Caco-2 (cell line): Measurements from ENCODE around the gene KYNU. TPM values are rescaled to one million over a fixed set of nuclear protein-coding genes. Genes with fewer than 3 reads are reported as not detected.

ENCODE experiments used
- BruUV-seq: library from RNA; stranded (reverse); fragments of 400-500 nt; replicated peaks from 2 replicates; lab custom pipeline; 2021; lab: Mats Ljungman, UMichigan
- CTCF ChIA-PET: fragments of 300-600 bp; sonication (Branson Sonifier 250); formaldehyde crosslinking; loops from one replicate; lab custom pipeline; 2022; ENCODE audit warnings: antibody characterized with exemption; lab: Charles Lee
- POLR2A ChIA-PET: fragments of 300-600 bp; sonication (Branson Sonifier 250); formaldehyde crosslinking; loops from one replicate; lab custom pipeline; 2022; ENCODE audit warnings: antibody characterized with exemption; lab: Charles Lee
- DNase-seq, 2 experiments: peaks; one replicate each; pipeline versions ENCODE4 v3.0.0 to v3.0.0-alpha.2; 2020 to 2022
- H3K27me3 ChIP-seq: replicated peaks from 2 replicates; pipeline ENCODE4 v1.6.0; 2011; ENCODE audit warnings: low read length; ENCODE audit not compliant: control insufficient read depth, insufficient read depth
- H3K36me3 ChIP-seq: 2 replicates; pipeline ENCODE4 v1.5.1; 2011; ENCODE audit warnings: low read length; ENCODE audit not compliant: control insufficient read depth, insufficient read depth
- H3K4me1 ChIP-seq: fragments of 250-450 bp; sonication (Bioruptor Pico); 2 replicates; pipeline ENCODE4 v1.5.1; 2020; ENCODE audit warnings: mild to moderate bottlenecking
- H3K4me3 ChIP-seq: 2 replicates; pipeline ENCODE4 v1.5.1; 2011; ENCODE audit warnings: low read depth, mild to moderate bottlenecking, control low read depth, low read length
- H3K9me3 ChIP-seq: fragments of 250-450 bp; sonication (Bioruptor Pico); 2 replicates; pipeline ENCODE4 v1.5.1; 2020; ENCODE audit warnings: mild to moderate bottlenecking, moderate library complexity
- H3K27ac Mint-ChIP-seq: one replicate; pipeline ENCODE4 v1.8.0; 2022; ENCODE audit warnings: mixed read lengths; ENCODE audit not compliant: unreplicated experiment
- H3K27me3 Mint-ChIP-seq: one replicate; pipeline ENCODE4 v1.8.0; 2022; ENCODE audit warnings: mixed read lengths; ENCODE audit not compliant: insufficient read depth, unreplicated experiment
- H3K36me3 Mint-ChIP-seq: one replicate; pipeline ENCODE4 v1.8.0; 2022; ENCODE audit warnings: mild to moderate bottlenecking, mixed read lengths; ENCODE audit not compliant: insufficient read depth, unreplicated experiment
- H3K4me1 Mint-ChIP-seq: one replicate; pipeline ENCODE4 v1.8.0; 2022; ENCODE audit warnings: low read depth, mixed read lengths; ENCODE audit not compliant: unreplicated experiment
- H3K4me3 Mint-ChIP-seq: one replicate; pipeline ENCODE4 v1.8.0; 2022; ENCODE audit warnings: mild to moderate bottlenecking, moderate library complexity, mixed read lengths; ENCODE audit not compliant: unreplicated experiment
- H3K9me3 Mint-ChIP-seq: one replicate; pipeline ENCODE4 v1.8.0; 2022; ENCODE audit warnings: mixed read lengths; ENCODE audit not compliant: unreplicated experiment
- CTCF ChIP-seq, 2 experiments: fragments of 200-600 bp in 1 of 2; IDR thresholded peaks; 1 replicate in 1 of 2; 2 replicates in 1 of 2; pipeline versions ENCODE4 v1.5.1 to v1.8.0; 2011 to 2022; ENCODE audit warnings: antibody characterized with exemption in 1 of 2, control low read depth in 1 of 2, inconsistent platforms in 1 of 2, low read depth in 1 of 2, low read length in 1 of 2, mild to moderate bottlenecking in 1 of 2, moderate library complexity in 1 of 2; ENCODE audit not compliant: insufficient read depth in 1 of 2, severe bottlenecking in 1 of 2, unreplicated experiment in 1 of 2
- intact Hi-C: fragments of 100-400 bp; cut with micrococcal nuclease; formaldehyde crosslinking; loops from one replicate; pipeline ENCODE4 v1.10.0; 2022; ENCODE audit not compliant: unreplicated experiment
- total RNA-seq: library from RNA; stranded (reverse); gene quantifications from 2 replicates; pipeline ENCODE4 v1.2.3, GENCODE V29; 2022

KYNU gene
- total RNA-seq, 1 experiment from 2014 or later: 4.3 TPM

GRCh38 chr2:142848023-142848606 lies 29.3 kb upstream of the KYNU start:
- Mint-ChIP-seq H3K4me3 (no peak overlapping the region), H3K27me3 (no peaks in the 10 kb centered on the region), H3K4me1 (no peaks in the 10 kb centered on the region), H3K36me3 (no peaks in the 10 kb centered on the region), H3K9me3 (no peaks in the 10 kb centered on the region), H3K27ac (no peak overlapping the region)
- BruUV-seq: no TSS peak
- Histone ChIP-seq H3K36me3 (no peaks in the 10 kb centered on the region), H3K4me3 (no peak overlapping the region), H3K4me1 (no peaks in the 10 kb centered on the region), H3K27me3 (no peaks in the 10 kb centered on the region), H3K9me3 (no peaks in the 10 kb centered on the region)
- no peak for TF ChIP-seq CTCF (IDR thresholded peaks at IDR 0.05; ENCODE audit: insufficient read depth in 1 of 2, low read depth in 1 of 2, low read length in 1 of 2, severe bottlenecking in 1 of 2, unreplicated experiment in 1 of 2)
- ChIA-PET POLR2A (no interaction called here), CTCF (no interaction called here)
- no peak for DNase-seq
- intact Hi-C loops: no loop called here

- no peaks in the 10 kb centered on the region for H3K4me1 ChIP-seq
- POLR2A ChIA-PET: no interaction called here
- no peaks in the 10 kb centered on the region for H3K36me3 ChIP-seq
- Mint-ChIP-seq H3K4me3 (no peak overlapping the region), H3K36me3 (no peaks in the 10 kb centered on the region), H3K27ac (no peak overlapping the region), H3K27me3 (no peaks in the 10 kb centered on the region), H3K4me1 (no peaks in the 10 kb centered on the region), H3K9me3 (no peaks in the 10 kb centered on the region)
- CTCF ChIA-PET: no interaction called here
- H3K9me3 ChIP-seq: no peaks in the 10 kb centered on the region
- intact Hi-C loops: no loop called here
- DNase-seq: no peak
- no TSS peak for BruUV-seq
- no peak for TF ChIP-seq CTCF (IDR thresholded peaks at IDR 0.05; ENCODE audit: insufficient read depth in 1 of 2, low read depth in 1 of 2, low read length in 1 of 2, severe bottlenecking in 1 of 2, unreplicated experiment in 1 of 2)
- no peaks in the 10 kb centered on the region for H3K27me3 ChIP-seq
- H3K4me3 ChIP-seq: no peak overlapping the region
Observed at GRCh38 chr2:142849820-142850219, 27.6 kb upstream of the KYNU start.

DNA sequence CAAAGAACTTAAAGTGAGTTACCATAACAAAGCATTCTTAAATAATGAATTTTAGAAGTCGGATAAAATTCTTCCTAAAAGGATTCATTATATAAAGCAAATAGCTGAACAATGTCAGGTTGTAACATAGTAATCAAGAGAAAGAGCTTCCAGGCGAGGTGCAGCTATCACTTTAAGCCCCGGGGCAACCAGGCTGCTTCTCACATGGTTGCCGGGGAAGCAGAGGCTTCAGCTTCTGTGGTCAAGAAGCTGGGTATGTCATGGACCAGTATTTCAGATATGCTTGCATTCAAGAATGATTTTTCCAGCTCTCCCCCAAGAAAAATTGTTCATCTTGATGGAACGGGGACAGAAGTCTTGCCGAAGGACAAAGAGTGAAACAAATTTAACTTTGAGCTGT lies 23.6 kb upstream of the KYNU start:
- Mint-ChIP-seq H3K27me3 (no peaks in the 10 kb centered on the region), H3K9me3 (no peaks in the 10 kb centered on the region), H3K36me3 (no peaks in the 10 kb centered on the region), H3K27ac (no peak overlapping the region), H3K4me3 (no peak overlapping the region), H3K4me1 (no peaks in the 10 kb centered on the region)
- Histone ChIP-seq H3K4me1 (no peaks in the 10 kb centered on the region), H3K27me3 (no peaks in the 10 kb centered on the region), H3K9me3 (no peaks in the 10 kb centered on the region), H3K36me3 (no peaks in the 10 kb centered on the region), H3K4me3 (no peak overlapping the region)
- ChIA-PET POLR2A (no interaction called here), CTCF (no interaction called here)
- TF ChIP-seq CTCF (IDR thresholded peaks at IDR 0.05; ENCODE audit: insufficient read depth in 1 of 2, low read depth in 1 of 2, low read length in 1 of 2, severe bottlenecking in 1 of 2, unreplicated experiment in 1 of 2): no peak
- intact Hi-C loops: no loop called here
- DNase-seq: no peak
- BruUV-seq: no TSS peak
